GM12801 (cell line): ENCODE data around the gene DCLK1.

ENCODE experiments used
- TF ChIP-seq, protein P1 (sequence below): IDR thresholded peaks from one replicate; pipeline ENCODE4 v1.5.1; 2011; ENCODE audit warnings: control low read depth; ENCODE audit not compliant: insufficient read length; ENCODE audit errors: extremely low read depth

Gene DCLK1

GRCh38 chr13:36131222-36131930 is at the start of gene DCLK1:
DCLK1 (minus strand) TSS chr13:36131382.
- TF ChIP-seq, protein P1, sequence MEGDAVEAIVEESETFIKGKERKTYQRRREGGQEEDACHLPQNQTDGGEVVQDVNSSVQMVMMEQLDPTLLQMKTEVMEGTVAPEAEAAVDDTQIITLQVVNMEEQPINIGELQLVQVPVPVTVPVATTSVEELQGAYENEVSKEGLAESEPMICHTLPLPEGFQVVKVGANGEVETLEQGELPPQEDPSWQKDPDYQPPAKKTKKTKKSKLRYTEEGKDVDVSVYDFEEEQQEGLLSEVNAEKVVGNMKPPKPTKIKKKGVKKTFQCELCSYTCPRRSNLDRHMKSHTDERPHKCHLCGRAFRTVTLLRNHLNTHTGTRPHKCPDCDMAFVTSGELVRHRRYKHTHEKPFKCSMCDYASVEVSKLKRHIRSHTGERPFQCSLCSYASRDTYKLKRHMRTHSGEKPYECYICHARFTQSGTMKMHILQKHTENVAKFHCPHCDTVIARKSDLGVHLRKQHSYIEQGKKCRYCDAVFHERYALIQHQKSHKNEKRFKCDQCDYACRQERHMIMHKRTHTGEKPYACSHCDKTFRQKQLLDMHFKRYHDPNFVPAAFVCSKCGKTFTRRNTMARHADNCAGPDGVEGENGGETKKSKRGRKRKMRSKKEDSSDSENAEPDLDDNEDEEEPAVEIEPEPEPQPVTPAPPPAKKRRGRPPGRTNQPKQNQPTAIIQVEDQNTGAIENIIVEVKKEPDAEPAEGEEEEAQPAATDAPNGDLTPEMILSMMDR, result no peak

DNA sequence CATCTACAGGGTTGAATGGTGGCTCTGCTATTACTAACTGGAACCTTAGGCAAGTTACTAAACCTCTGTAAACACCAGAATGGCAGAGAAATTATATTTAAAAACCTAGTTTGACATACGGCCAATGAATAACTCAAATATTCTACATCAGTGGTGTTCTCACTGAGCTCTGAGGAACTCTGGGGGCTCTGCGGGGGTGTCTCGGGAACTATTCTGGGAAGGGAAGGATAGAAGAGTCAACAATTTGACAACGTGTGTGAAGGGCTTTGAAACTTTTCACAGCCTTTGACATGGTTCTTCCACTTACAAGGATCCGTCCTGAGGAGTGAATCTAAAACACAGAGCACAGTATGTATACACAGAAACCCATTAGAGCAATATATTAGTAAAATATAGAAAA is 44.4 kb upstream of the DCLK1 start:
- TF ChIP-seq, protein P1, result no peak

DNA sequence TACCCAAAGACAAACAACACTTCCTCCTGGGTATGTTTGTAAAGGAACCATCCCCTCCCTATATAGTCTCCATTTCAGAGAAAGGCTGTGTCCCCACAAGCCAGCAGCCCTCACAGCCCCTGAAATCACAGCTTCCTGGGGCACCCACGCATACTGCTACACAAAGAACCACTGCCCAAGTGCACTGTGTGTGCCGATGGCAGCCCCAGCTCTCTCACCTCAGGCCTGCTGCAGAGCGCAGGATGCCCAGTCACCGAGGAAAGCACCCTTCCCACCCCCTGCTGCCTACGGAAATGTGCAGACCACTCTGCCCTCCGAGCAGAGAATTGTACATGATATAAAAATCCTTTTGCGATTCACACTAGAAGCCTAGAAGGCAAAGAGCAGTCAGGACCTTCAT is 43.7 kb upstream of the DCLK1 start:
- TF ChIP-seq, protein P1, result no peak

DNA sequence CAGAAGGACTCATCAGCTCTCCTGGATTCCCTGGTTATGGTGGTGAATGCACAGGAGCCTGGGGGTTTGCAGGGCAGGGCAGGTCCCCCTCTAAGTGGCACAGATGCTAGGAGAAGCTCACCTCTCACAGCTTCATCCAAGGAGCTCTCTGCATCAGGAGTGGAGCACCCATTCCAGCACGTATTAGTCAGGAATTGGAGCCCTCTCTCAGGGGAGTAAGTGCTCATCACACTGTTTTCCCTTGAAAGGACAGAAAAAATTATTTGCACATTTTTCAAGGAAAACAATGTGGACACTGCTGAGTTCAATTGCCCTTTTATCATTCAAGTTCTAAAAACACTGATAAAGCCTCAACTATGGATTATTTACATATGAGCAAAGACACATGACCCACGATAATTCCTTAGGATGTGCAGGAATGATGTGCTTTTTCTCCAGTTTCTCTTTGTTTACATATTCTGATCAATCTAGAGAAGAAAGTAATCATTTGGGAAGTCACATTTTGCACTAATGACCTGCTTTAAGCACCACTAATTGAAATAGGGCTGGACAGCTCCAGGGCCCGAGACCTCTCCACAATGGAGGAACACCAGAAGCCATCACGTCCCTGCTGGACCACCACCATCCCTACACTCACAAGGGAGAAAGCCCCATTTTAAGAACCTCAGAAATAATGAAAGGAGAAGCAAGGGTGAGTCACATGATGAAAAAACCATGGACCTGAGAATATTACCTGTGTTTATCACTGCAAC is 42.6 kb upstream of the DCLK1 start:
- TF ChIP-seq, protein P1, result no peak

DNA sequence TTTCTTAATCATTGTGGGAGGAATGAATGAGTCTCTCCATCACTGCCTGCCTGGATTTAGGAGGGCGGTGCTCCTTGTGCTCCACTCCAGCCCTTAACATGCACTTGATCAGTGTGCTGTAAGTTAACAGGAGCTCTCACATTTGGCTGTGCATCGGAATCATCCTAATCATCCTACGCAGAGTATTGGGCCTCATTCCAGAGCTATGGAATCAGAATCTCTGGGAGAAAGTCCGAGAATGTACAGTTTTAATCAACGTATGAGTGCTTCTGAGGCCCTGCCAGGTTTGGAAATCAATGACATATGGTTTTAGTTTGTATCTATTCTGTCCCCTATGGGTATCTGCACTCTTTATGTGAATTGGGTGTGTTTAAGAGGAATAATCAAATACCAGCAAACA is 34.9 kb upstream of the DCLK1 start:
- TF ChIP-seq, protein P1, result no peak

DNA sequence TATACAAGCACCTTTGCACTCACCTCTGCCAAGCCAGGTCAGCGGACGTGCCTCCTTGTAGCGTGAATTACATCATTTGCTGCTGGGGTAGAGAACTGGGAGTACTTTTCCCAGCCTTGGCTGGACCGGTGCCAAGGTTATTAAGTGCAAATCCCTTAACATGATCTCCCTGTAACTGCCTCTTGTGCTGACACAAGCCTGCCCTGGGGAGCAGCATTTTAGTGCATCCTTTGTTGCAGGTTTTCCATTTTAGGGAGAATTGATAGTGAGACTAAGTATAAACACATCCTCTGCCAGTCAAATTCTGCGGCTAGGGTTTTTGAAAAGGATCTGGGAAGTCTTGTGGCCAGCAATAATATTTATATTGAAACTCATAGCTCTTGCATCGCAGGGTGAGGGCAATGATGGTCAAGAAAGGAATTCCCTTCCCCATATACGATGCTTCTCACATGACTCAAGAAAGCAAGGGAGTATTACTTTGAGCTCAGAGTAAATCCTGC is 32.7 kb upstream of the DCLK1 start:
- TF ChIP-seq, protein P1, result no peak

DNA sequence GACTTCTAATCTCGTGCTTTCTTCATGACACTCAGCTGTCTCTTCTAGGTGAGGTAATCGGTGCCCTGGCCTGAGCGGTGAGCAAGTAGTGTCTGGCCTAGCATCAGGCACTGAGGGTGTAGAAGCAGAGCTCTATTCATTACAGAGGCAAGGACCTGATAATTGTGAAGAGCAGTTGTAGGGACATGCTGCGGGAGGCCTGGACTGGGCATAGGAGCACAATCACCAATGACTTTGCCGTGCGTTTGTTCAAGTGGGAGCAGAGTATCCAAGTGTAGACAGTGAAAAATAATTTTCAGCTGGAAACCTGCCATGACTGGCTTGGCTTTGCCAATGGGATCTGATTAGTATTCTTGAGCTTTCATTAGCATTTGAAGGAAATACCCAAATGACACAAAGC is 32.1 kb upstream of the DCLK1 start:
- TF ChIP-seq, protein P1, result no peak
